Activated T-helper 17 cell treated with anti-CD3 and anti-CD28 coated beads, Interleukin-2, amount 50 U/mL, for 72 hours (primary cell): ENCODE data around the gene CDK13. TPM values are rescaled to one million over a fixed set of nuclear protein-coding genes. Genes with fewer than 3 reads are reported as not detected.

ENCODE experiments used
- total RNA-seq, 2 donors: library from RNA; stranded (reverse); gene quantifications; one replicate each; pipeline ENCODE4 v1.2.3, GENCODE V29; 2022

CDK13 gene
- total RNA-seq, 2 donors from 2014 or later = 41.7 to 42.0 TPM

Other genes starting within 250 kb of the CDK13 start
- 10 to 100 TPM; 27.6 to 36.5 TPM for gene MPLKIP, start 184.4 kb downstream of the CDK13 start, total RNA-seq
- gene SUGCT, start 184.7 kb downstream of the CDK13 start, total RNA-seq = under 1 TPM; 0.66 to 0.80 TPM